ENCODE results near the gene WDR27. TPM values are rescaled to one million over a fixed set of nuclear protein-coding genes. Genes with fewer than 3 reads are reported as not detected.

The WDR27 gene
- polyA plus RNA-seq, 2 of the 4 experiments (the other 2 are of a cell fraction) = 18.9 to 36.1 TPM

DNA sequence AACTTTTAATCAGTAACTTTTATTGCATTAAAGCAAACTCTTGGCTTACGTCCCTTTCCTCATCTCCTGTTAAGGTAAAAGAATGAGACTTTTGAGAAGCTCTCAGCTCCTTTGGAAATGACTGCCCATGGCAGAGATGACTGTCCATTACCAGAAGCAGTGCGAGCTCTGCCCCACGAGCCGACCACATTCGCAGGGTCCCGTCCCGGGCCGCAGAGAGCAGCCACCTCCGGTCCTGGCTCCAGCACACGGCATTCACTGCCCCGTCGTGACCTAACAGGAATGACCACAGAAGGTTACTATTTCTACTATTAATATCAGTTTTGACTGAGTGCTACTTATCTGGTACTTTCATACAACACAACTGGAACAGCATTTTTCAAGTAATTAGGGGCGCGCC, 63.4 kb downstream of the WDR27 start:
- no peak for ATAC-seq
- DNase-seq (ENCODE audit: low read depth in 1 of 2, low spot score in 1 of 2) = no peak
- TF ChIP-seq, protein P1, sequence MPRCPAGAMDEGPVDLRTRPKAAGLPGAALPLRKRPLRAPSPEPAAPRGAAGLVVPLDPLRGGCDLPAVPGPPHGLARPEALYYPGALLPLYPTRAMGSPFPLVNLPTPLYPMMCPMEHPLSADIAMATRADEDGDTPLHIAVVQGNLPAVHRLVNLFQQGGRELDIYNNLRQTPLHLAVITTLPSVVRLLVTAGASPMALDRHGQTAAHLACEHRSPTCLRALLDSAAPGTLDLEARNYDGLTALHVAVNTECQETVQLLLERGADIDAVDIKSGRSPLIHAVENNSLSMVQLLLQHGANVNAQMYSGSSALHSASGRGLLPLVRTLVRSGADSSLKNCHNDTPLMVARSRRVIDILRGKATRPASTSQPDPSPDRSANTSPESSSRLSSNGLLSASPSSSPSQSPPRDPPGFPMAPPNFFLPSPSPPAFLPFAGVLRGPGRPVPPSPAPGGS (IDR thresholded peaks at IDR 0.05) = no peak
- no peak for TF ChIP-seq ZSCAN20 (CRISPR knock-in tag; IDR thresholded peaks at IDR 0.05)
- no peak for TF ChIP-seq ZC3H11A (IDR thresholded peaks at IDR 0.05)
- TF ChIP-seq RCOR1 (IDR thresholded peaks at IDR 0.05; ENCODE audit: low read depth, low read length) = no peak
- TF ChIP-seq CBX8 (IDR thresholded peaks at IDR 0.05) = no peak
- WGBS (ENCODE audit: missing lambda C conversion rate) = 97% methylated on average over 9 of the region's 14 CpGs
- CTCF ChIA-PET = no interaction called here
- POLR2A ChIA-PET = no interaction called here
- no peak overlapping the region for H3K27ac ChIP-seq
- no peak overlapping the region for H3K4me2 ChIP-seq
- FAIRE-seq = no peak
- H3K9me3 ChIP-seq = no peaks in the 10 kb centered on the region
- H3K4me1 ChIP-seq = no peaks in the 10 kb centered on the region
- no peak overlapping the region for H3K4me3 ChIP-seq

DNA sequence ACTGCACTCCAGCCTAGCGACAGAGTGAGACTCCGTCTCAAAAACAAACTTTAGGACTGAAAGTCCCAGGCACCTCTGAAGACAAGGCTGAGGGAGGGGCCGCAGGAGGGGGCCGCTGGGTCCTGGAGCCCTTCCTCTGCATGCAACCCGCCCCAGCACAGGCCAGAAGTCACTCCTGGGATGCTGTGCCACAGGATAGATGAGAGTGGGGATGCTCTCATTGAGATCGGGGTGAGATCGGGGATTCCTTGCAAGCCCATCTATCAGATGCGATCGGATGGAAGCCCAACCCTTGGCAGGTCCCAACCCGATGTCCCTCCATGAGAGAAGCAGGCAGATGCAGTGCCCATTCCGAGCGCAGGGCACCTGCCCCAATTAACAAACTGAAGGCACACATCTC, 66.5 kb downstream of the WDR27 start:
- H3K4me1 ChIP-seq = no peaks in the 10 kb centered on the region
- no peak overlapping the region for H3K4me2 ChIP-seq
- WGBS (ENCODE audit: missing lambda C conversion rate) = 92% methylated on average over 12 of the region's 12 CpGs
- no peaks in the 10 kb centered on the region for H3K9me3 ChIP-seq
- no peak overlapping the region for H3K27ac ChIP-seq
- DNase-seq (ENCODE audit: low read depth in 1 of 2, low spot score in 1 of 2) (no peak), FAIRE-seq (no peak), ATAC-seq (no peak)
- ChIA-PET CTCF (no interaction called here), POLR2A (no interaction called here)
- no peak overlapping the region for H3K4me3 ChIP-seq
- TF ChIP-seq POLR2A (IDR thresholded peaks at IDR 0.05; ENCODE audit: low read length) = no peak
- no peak for TF ChIP-seq EP300 (IDR thresholded peaks at IDR 0.05)
- TF ChIP-seq, protein P2, sequence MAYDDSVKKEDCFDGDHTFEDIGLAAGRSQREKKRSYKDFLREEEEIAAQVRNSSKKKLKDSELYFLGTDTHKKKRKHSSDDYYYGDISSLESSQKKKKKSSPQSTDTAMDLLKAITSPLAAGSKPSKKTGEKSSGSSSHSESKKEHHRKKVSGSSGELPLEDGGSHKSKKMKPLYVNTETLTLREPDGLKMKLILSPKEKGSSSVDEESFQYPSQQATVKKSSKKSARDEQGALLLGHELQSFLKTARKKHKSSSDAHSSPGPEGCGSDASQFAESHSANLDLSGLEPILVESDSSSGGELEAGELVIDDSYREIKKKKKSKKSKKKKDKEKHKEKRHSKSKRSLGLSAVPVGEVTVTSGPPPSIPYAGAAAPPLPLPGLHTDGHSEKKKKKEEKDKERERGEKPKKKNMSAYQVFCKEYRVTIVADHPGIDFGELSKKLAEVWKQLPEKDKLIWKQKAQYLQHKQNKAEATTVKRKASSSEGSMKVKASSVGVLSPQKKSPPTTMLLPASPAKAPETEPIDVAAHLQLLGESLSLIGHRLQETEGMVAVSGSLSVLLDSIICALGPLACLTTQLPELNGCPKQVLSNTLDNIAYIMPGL (CRISPR knock-in tag; IDR thresholded peaks at IDR 0.05; ENCODE audit: borderline replicate concordance) = no peak

DNA sequence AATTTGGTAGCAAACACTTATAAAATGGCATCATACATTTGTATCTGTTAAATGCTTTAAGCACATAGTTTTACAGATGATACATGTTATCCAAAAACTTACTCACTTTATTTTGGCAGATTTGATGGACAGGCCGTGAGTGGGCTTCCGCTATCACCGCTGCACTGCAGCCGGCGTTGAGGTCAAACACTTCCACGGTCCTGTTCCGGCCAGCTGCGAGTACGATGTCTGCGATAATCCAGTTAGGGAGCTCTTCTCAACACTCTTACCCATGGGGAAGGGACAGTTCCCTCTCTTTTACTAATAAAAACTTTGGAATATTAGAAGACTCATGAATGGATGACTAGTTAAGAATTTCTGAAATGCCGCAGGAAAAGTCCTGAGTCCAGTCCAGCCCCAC, 69.0 kb downstream of the WDR27 start:
- ChIA-PET POLR2A (no interaction called here), CTCF (interaction anchor here (1.6 kb wide), 1 partner anchor 13 kb away, joined by 3 read pairs; no protein-coding TSS in a partner anchor)
- ATAC-seq (no peak), DNase-seq (ENCODE audit: low read depth in 1 of 2, low spot score in 1 of 2) (no peak), FAIRE-seq (no peak)
- Histone ChIP-seq H3K4me2 (no peak overlapping the region), H3K9me3 (no peaks in the 10 kb centered on the region), H3K27ac (no peak overlapping the region), H3K4me1 (no peaks in the 10 kb centered on the region), H3K4me3 (no peak overlapping the region)
- TF ChIP-seq MYC (IDR thresholded peaks at IDR 0.05; ENCODE audit: borderline replicate concordance, low read length) (no peak), ZSCAN20 (CRISPR knock-in tag; IDR thresholded peaks at IDR 0.05) (no peak), FOSL2 (IDR thresholded peaks at IDR 0.05) (no peak), FOSL2 (CRISPR knock-in tag; IDR thresholded peaks at IDR 0.05) (no peak), TFCP2L1 (CRISPR knock-in tag; IDR thresholded peaks at IDR 0.05) (no peak), SMC3 (IDR thresholded peaks at IDR 0.05) (no peak), FOXS1 (CRISPR knock-in tag; IDR thresholded peaks at IDR 0.05) (no peak), MAZ (IDR thresholded peaks at IDR 0.05; ENCODE audit: borderline replicate concordance, low read depth, low read length) (no peak), KDM5A (IDR thresholded peaks at IDR 0.05) (no peak), RFX5 (IDR thresholded peaks at IDR 0.05) (no peak), JUNB (IDR thresholded peaks at IDR 0.05) (no peak)
- TF ChIP-seq, protein P3, sequence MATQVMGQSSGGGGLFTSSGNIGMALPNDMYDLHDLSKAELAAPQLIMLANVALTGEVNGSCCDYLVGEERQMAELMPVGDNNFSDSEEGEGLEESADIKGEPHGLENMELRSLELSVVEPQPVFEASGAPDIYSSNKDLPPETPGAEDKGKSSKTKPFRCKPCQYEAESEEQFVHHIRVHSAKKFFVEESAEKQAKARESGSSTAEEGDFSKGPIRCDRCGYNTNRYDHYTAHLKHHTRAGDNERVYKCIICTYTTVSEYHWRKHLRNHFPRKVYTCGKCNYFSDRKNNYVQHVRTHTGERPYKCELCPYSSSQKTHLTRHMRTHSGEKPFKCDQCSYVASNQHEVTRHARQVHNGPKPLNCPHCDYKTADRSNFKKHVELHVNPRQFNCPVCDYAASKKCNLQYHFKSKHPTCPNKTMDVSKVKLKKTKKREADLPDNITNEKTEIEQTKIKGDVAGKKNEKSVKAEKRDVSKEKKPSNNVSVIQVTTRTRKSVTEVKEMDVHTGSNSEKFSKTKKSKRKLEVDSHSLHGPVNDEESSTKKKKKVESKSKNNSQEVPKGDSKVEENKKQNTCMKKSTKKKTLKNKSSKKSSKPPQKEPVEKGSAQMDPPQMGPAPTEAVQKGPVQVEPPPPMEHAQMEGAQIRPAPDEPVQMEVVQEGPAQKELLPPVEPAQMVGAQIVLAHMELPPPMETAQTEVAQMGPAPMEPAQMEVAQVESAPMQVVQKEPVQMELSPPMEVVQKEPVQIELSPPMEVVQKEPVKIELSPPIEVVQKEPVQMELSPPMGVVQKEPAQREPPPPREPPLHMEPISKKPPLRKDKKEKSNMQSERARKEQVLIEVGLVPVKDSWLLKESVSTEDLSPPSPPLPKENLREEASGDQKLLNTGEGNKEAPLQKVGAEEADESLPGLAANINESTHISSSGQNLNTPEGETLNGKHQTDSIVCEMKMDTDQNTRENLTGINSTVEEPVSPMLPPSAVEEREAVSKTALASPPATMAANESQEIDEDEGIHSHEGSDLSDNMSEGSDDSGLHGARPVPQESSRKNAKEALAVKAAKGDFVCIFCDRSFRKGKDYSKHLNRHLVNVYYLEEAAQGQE (IDR thresholded peaks at IDR 0.05) = no peak
- TF ChIP-seq, protein P4, sequence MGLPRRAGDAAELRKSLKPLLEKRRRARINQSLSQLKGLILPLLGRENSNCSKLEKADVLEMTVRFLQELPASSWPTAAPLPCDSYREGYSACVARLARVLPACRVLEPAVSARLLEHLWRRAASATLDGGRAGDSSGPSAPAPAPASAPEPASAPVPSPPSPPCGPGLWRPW (IDR thresholded peaks at IDR 0.05) = no peak
- TF ChIP-seq, protein P1 (IDR thresholded peaks at IDR 0.05) = no peak
- WGBS (ENCODE audit: missing lambda C conversion rate) = 90% methylated on average over 11 of the region's 11 CpGs
